Activated CD4-positive, alpha-beta T cell treated with anti-CD3 and anti-CD28 coated beads for 24 hours (primary cell): ENCODE data around the gene DHX38.

Experiments
- DNase-seq, 2 donors: peaks; one replicate each; pipeline ENCODE4 v3.0.0-alpha.2; 2020; ENCODE audit warnings: low read depth in 2 of 2

DHX38 gene

DNA sequence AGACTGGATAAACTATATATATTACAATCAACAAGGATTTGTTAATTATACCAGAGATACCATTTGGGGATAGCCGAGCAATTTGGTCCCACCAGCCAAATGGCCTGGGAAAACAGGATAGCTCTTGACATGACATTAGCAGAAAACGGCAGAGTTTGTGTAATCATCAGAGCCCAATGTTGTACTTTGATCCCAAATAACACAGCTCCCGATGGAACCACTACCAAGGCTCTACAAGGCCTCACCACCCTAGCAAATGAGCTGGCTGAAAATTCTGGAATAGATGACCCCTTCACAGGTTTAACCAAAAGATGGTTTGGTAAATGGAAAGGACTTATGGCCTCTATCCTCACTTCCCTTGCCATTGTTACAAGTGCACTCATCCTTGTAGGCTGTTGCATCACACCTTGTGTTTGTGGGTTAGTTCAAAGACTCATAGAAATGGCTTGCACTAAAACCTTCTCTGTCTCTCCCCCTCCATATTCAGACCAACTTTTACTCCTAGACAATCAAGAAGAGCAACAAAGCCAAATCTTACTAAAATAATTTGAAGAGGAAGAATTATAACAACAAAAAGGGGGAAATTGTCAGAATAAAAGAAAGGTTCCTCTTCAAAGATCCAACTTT is 9.8 kb upstream of the DHX38 start:
- DNase-seq, result no peak

DNA sequence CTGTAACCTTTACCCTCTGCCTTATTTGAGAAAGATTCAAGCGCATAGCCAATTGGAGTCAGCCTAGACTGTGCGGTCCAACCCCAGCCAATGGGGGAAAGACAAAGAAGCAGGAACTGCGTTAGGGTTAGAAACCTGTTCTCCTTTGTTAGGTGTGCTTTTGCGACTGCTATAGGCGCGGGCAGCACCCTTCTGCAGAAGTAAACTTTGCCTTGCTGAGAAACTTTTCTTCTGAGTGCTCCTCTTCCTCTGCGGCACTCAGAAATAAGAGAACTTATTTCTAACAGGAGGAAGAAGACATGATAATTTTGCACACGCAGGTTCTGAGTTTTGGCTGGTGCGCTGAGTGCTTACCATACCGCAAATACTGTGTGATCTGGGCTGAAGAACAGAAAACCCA is 9.2 kb upstream of the DHX38 start:
- DNase-seq, result no peak

DNA sequence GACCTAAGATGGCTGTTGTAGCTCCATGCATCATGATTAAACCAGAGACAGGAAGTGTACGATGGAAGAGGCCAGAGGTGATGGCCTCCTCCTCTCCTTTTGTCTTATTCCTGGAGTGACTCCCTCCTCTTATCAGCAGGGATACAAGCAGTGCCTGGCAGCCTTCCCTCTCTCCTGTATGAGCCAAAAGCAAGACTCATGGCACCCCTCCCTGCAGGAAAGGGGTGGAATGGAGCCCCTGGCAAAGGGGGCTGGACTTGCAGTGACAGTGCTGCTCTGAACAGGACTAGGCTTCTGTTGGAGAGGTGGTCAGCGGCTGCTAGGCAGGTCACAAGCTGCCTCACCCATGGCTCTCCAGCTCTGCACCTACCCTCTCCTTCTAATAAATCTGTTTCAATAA is 8.6 kb upstream of the DHX38 start:
- DNase-seq, result no peak

DNA sequence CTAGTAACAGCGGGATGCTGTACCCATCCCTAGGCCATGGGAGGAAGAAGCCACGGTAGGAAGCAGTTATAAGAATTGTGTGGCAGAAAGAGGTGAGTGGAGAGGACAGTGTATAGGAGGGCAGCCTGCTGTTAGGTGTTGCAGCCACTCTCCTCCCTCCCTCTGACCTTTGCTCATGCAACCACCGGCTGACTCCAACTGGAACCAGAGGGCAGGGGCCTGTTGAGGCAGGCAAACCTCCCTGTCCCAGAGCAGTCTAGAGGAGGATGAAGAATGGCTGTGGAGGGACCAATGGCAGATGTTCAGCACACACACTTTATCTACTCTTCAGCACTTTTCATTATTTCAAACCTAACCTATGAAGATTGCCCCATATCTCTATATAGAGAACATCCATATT is 2.4 kb upstream of the DHX38 start:
- no peak for DNase-seq

DNA sequence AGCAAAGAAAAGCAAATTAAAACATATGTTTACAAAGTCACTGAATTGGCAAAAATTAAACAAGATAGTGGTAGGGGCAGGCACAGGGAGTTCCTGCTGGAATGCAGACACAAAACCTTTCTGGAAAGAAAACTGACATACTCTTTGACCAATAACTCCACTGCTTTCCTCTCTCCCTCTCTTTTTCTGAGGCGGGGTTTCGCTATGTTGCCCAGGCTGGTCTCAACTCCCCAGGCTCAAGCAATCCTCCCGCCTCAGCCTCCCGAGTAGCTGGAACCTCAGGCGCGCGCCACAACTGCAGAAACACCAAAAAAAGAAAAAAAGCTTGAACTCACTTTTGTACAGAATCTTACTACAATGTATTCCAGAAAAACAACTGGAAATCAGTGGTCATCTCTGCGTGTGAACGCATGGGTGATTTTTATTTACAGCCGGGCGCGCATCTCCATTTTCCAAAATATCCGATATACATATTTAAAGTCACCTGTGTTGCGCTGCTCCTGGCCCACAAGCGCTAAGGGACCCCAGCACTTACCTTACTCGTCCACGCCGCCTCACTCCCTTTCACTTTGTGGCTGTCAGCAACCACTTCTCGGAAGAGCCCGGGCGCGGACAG is 707 bp upstream of the DHX38 start:
- no peak for DNase-seq

DNA sequence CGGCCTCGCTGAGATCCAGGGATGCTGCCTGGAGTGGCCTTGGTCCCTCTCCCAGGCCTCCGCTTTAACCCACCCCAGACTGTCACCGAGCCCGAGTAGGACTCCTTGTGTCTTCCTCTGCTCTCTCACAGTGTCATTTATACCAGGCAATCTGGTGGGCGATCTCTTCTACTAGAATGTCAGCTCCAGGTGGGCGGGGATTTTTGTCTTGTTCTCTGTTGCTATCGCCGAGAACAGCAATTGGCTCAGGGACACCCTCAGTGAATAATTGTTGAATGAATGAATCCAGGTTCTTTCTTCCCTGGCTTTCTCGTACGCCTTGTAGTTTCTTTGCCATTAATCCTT is 591 bp downstream of the DHX38 start:
- DNase-seq, result peak in 1 of 2 donors; percentile 26

DNA sequence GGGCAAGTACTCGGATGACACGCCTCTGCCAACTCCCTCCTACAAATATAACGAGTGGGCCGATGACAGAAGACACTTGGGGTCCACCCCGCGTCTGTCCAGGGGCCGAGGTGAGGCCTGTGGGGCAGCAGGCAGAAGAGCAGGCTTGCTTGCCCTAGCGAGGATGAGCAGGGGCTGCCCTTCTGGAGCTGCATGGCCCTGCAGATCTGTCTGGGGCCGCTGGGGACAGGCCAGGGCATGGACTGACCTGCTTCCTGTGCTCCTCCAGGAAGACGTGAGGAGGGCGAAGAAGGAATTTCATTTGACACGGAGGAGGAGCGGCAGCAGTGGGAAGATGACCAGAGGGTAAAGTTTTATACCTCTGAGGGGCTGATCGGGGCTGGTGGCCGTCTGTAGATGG is 5.3 kb downstream of the DHX38 start:
- DNase-seq, result no peak

DNA sequence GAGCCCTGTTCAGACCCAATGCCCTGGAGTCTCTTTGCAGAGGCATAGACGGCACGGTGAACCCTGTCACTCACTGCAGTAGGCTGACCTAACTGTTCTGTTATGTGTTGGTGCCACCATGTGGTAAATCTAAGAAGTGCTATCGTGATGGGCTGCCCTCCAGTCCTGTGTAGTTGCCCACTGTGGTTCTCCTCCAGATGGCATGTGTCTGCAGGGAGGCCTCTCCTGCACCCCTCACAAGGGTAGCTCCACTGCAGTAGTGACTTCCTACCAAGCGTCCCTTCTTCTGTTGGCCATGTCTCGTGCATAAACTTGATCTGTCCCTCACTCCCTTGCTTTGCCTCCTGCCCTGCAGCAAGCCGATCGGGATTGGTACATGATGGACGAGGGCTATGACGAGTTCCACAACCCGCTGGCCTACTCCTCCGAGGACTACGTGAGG is 5.8 kb downstream of the DHX38 start:
- DNase-seq, result peak; percentile 18 to 25

DNA sequence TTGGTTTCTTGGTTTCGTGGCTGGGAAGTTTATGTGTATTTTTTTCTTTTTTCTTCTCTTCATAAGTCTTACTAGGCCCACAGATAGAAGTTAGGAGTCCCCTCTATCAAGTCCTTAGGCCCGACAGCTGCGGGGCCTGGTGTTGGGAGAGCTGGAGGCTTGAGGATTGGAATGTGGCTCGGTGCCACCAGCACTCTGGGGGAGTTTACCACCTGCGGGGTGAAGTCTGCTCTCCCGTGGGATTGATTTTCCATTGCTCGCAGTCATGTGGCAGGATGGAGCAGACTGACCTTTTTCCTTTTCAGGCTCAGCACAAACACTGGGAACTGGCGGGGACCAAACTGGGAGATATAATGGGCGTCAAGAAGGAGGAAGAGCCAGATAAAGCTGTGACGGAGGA is 7.5 kb downstream of the DHX38 start:
- no peak for DNase-seq

DNA sequence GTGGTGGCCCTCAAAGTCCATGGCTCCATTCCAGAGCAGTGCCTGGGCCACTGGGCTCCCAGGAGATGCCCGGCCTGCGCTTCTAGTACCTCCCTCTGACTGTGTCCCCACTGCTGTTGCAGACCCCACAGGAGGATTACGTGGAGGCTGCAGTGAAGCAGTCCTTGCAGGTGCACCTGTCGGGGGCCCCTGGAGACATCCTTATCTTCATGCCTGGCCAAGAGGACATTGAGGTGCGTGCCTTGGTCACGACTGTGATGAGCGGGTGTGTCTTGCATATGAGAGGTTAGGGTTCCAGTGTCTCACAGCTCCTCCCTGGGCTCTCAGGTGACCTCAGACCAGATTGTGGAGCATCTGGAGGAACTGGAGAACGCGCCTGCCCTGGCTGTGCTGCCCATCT is 11.3 kb downstream of the DHX38 start:
- no peak for DNase-seq

DNA sequence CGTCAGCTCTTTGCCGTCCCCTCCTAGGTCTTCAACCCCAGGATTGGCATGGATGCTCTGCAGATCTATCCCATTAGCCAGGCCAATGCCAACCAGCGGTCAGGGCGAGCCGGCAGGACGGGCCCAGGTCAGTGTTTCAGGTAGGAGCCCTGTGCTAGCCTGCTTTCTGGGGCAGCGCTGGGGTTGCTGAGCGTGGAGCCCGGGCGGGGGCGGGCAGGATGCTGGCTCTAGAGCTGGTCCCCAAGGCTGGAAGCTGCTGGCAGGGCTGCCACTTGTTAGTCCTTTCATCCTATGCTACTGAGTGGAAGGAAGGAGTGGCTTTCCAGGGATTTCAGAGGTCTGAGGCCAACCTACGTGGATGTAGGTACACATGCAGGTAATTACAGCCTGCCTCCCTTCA is 12.3 kb downstream of the DHX38 start:
- no peak for DNase-seq

DNA sequence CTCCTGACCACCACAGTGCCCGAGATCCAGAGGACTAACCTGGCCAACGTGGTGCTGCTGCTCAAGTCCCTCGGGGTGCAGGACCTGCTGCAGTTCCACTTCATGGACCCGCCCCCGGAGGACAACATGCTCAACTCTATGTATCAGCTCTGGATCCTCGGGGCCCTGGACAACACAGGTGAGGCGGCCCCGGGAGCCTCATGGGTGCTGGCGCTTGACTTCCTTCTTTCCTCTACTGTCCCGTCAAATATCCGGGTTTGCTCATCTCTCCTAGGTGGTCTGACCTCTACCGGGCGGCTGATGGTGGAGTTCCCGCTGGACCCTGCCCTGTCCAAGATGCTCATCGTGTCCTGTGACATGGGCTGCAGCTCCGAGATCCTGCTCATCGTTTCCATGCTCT is 13.7 kb downstream of the DHX38 start:
- no peak for DNase-seq

DNA sequence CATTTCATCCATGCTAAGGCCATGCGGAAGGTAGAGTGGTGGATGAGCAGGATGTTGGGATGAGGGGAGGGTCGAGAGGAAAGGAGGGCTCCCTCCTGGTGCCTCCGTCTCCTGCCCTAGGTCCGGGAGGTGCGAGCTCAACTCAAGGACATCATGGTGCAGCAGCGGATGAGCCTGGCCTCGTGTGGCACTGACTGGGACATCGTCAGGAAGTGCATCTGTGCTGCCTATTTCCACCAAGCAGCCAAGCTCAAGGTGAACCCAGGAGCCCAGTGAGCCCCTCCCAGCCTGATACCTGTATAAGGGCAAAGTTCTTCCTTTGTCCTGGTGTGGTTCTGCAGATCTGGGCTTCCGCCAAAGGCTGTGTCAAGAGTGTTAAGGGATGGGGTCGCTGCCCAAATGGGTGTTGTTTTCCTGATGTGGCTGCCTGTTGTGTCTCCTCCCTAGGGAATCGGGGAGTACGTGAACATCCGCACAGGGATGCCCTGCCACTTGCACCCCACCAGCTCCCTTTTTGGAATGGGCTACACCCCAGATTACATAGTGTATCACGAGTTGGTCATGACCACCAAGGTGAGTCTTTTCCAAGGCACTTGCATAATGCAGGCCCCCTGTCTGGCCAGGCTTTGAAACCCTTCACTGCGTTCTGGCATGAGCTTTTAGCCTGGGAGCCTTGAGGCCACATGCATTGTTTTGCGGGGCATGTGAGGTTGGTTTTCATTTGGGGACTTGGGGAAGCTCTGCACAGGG is 14.9 kb downstream of the DHX38 start:
- no peak for DNase-seq

DNA sequence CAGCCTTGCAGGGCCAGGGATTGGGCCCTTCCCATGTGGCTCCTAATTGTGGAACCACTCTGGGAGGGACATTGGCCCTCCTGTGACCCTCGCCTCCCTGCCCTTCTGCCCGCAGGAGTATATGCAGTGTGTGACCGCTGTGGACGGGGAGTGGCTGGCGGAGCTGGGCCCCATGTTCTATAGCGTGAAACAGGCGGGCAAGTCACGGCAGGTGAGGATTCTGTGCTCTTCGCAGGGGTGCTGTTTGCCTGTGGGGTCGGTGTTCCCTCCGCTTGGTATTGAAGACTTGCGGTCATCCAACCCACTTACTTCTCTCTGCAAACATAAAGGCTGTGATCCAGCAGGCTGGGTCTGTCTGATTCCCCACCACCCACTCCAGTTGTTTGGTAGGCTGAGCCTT is 15.7 kb downstream of the DHX38 start:
- DNase-seq, result no peak

DNA sequence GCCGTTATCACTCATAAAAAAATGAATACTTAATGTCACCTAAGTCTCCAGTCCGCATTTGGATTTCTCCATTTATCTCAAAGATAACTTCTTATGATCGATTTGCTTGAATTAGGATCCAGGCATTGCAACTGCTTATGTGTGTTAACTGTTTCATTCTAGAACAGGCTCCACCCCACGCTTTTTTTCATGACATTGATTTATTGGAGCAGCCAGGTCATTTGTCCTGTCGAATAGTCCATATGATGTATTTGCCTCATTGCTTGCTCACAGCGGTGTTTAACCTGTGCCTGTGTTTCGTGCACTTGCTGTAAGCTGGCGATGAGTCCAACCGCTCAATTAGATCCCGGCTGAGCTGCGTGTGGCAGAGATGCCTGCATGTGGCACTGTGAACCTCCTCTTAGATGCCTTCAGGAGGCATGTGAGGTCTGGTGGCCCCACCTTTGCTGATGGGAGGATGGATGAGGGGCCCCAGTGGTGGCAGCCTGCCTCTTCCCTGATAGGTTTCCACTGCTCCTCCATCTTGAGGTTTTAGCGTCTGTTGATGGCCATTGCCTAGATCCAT is 16.4 kb downstream of the DHX38 start:
- DNase-seq, result no peak

DNA sequence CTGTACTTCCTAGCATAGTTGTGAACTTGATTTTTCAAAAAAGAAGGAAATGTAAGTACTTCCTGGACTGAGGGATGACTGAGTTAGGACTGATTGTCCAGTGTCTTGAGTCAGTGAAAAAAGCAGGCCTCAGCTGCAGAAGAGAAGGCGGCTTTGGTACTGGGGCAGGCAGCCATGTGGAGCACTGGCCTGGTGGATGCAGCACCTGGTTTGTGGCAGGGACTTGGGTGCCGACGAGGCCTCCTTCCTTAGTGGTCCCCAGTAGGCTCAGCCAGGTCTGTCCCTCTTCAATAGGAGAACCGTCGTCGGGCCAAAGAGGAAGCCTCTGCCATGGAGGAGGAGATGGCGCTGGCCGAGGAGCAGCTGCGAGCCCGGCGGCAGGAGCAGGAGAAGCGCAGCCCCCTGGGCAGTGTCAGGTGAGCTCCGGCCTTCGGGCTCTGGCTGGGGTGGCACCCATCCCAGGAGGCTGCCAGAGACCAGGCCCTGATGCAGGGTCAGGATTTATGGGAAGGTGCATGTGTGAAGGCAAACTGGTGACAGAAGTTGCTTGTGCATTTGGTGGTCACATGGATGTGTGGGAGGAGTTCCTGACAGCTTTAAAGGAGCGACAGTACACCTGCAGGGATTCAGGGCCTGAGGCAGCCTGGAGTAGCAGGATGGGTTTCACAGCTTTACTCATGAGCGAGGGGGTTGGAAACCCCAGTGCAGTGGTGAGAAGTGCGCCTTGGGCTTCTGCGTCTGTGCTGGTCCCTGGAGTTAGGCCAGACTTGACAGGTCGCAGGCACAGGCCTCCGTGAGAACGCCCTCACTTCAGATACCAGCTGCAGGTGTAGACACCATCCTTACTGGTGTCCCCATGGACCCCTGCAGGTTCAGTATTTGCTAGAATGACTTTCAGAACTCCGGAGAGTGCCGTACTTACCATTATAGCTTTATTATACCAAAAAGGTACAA is 17.3 kb downstream of the DHX38 start:
- DNase-seq, result no peak

DNA sequence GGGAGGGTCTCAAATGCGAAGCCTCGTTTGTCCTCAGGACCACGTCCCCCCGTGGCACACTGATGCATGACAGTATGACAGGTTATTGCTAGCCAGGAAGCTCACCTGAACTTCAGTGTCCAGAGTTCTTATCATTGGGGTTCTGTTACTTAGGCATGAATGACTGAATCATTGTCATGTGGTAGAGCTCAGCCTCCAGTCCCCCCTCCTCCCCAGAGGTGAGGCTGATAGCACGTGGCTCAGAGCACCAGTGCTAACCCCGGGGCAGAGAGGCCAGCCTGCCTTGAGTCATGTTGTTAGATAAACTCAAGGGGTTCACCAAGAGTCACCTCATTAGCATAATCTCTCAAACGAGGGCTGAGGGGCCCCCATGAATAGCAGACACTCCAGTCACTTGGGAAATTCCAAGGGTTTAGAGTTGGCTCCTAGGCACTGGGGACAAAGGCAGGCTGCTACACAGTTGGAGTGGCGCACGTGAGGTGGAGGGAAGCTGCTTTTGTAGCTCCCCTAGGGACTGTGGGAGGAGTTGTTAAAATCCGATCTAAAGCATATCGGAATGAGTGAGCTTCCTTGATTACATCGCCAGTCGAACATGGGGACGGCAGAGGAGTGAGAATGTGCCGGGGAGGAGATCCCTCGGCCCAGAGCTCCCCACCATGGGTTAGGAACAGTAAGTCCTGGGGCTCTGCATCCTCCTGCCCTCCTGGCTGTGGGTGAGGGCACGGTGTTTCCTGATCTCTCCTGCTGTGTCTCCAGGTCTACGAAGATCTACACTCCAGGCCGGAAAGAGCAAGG is 18.2 kb downstream of the DHX38 start:
- no peak for DNase-seq

DNA sequence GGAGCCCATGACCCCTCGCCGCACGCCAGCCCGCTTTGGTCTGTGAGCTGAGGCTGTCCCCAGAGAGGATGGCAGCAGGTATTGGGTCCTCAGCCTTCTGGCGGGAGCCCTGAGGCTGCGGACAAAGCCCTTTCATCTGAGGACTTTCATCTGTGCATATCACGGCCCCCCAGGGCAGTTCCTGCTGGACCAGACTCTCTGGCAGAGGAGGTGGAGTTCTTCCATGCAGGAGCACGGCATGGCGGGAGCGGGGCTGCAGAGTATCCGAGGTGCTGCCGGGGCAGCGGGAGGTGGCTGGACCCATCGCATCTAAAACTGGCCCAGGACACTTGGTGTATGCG is 18.8 kb downstream of the DHX38 start:
- DNase-seq, result no peak

DNA sequence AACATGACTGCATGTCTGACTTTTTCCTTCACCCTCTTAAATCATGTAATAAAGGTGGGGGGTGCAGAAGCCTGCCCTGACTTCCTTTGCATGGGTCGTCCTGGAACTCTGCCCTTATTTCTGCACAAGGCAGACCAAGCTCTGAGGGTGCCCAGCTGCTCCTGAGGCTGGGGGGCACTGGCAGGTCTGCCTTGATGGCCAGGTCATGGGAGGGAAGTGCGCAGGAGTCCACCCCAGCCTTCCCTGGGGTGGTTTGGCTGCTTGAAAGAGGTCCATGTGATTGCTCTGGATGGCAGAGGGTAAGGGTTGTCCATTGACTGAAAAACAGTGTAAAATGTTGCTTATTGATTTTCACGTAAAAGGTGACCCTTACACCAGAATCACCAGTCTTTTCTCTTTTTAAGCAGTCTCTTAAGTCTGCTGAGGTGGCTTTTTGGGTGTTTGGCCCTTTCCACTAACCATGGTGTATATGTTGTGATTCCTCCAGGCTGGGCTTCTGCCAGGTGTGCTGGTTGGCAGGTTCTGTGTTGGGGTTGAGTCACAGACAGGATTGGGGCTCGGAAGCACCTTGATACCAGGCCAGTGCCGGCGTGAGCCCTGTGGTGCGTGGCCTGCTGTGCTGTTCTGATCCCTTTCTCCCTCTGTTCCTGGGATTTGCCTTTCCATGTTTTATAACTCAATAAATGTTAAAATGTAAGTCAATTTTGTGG is 19.4 kb downstream of the DHX38 start:
- no peak for DNase-seq

DNA sequence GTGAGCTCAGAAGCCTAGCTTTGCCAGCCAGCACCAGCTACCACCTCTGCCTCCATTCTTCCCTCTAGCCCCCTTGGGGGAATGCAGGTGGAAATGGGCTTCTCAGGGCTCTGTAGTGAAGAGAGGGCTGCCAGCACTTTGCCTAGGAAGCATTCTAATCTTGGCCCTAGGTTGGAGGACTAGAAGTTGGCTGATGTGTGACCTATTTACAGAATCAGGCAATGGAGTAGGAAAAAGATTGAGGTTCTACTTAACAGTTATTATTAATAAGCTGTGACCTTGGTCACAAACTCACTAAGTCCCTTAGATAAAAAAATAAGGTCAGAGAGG is 19.9 kb downstream of the DHX38 start:
- no peak for DNase-seq

DNA sequence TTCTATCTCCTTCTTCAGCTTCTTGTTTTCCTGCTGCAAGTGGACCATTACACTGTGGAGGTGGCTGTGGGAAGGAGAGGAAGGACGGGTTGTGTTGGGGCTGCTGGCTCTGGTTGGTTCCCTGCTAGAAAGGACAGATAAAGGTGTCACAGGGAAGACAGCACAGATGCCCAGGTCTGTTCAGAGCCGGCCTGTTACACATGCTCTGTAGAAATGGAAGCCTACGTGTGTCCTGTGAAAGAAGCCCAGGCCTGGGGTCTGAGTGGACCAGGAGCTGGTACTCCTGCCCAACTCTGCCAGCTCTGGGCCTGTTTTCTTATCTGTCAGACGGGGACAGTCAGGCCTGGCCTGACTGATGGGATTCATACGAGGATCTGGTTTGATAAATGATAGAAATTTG is 26.4 kb downstream of the DHX38 start:
- no peak for DNase-seq
